SIG-M5 treated with dmso at 0.1 percent for 504 hours (cell line): ENCODE results near the gene ZNF335.

Experiments
- DNase-seq: peaks from one replicate; lab custom pipeline; 2025; ENCODE audit not compliant: unreplicated experiment; lab: John Stamatoyannopoulos, UW

The ZNF335 gene

DNA sequence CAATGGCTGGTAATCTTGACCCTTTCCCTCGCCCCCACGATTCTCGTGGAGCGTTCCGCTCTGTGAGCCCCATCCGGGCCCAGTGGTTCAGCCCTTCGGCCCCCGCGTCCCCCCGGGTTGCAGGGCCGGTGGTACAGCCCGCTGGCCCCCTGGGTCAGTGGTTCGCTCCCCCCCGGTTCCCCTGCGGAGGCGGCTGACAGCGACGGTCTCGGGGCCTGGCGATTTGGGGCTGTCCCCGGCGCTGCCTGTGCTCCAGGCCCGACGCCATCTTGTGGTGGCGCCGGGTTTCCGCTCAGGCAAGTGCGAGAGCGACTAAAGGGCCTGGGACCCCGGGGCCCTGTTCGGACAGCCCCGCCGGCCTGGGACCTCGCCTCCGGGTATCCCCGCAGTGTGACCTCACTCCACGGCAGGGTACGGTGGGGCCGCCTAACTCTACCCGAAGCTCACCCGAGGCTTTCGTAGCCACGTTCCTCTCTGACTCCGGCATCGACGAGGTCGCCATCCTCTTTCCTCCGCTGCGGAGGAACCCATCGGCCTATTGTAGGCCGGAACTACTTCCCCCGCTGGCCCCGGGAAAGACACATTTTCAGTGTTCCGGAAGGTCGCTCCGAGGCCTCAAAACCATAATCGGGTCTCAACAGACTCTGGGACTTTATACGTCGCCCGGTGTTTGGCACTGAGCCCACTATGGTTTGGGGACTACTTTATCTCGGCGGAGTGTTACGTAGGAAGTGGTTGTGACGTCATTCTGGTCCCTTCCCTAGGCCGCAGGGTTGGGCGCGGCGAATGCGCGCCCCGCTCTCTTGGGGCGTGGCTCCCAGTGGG, at the start of gene ZNF335:
ZNF335 (minus strand) TSS at position 529 of the 825 bp plus-strand sequence. CDS start 793 bp downstream, outside the sequence.
- DNase-seq: peak; percentile 94

- DNase-seq: no peak
Measured at GRCh38 chr20:46020555-46020954, 48.6 kb upstream of the ZNF335 start.

DNA sequence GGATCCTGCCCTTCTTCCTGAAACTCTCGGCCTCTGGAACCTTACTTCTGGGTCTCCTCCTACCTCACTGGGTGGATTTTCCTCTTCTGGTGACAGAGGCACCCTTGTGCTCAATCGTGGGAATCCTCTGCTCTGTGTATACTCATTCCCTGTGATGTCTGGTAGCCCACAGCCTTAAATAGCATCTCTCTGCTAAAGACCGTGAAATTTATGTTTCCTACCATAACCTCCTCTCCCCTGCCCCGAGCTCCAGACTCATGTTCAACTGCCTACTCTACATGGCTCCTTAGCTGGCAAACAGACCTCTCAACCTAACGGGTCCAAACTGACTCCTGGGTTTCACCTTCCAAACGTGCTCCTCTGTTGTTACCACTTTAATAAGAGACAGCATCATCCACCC, 46.6 kb upstream of the ZNF335 start:
- no peak for DNase-seq

DNA sequence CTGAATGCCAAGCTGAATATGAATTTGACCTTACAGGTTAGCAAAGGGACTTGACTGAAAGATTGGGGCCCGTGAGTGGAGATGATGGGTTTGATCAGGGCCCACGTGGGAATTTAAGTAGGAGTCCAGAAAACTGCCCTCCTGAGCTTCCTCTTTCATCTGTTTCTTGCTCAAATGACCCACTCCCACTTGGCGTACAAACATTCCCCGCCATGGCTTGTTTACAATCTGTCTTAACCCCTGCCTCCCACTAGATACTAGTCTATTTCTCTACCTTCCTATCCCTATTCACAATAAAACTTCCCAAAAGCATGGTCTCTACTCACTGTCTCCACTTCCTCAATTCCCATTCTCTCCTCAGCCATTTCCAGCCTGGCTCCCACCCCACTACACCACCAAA, 46.1 kb upstream of the ZNF335 start:
- DNase-seq: no peak

DNA sequence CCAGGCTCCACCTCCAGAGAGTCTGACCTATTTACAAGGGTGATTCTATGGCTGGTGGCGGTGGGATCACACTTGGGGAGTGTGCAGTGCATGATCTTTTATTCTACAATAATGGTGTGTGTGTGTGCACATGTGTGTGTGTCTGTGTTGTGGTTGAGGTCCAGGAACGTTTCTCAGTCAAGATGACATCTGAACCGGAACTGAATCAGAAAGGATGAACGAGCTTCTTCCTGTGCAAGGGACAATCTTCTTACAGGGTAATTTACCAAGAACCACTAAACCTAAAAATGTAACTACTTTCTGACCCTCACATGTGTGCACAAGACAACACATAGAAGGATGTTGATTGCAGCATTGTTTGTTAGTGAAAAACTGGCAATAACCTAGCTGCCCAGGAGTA, 45.3 kb upstream of the ZNF335 start:
- no peak for DNase-seq

- DNase-seq: no peak
Measured at GRCh38 chr20:46014517-46015396, 42.8 kb upstream of the ZNF335 start.

GRCh38 chr20:46013829-46014516, 42.0 kb upstream of the ZNF335 start:
- DNase-seq: peak; percentile 41

DNA sequence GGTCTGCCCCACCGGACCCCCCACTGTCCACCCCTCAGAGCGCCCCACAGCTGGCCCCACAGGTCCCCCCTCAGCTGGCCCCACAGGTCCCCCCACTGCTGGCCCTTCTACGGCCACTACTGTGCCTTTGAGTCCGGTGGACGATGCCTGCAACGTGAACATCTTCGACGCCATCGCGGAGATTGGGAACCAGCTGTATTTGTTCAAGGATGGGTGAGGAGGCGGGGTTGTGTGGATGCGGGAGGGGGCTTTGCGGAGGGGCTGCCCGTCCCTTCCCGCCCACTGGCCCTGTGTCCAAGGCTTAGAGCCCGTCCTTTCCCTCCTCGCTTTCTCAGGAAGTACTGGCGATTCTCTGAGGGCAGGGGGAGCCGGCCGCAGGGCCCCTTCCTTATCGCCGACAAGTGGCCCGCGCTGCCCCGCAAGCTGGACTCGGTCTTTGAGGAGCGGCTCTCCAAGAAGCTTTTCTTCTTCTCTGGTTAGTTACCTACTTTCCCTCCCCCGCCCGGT, 41.4 kb upstream of the ZNF335 start:
- DNase-seq: no peak

- DNase-seq: peak; percentile 41
Measured at GRCh38 chr20:46012921-46013320, 40.9 kb upstream of the ZNF335 start.

DNA sequence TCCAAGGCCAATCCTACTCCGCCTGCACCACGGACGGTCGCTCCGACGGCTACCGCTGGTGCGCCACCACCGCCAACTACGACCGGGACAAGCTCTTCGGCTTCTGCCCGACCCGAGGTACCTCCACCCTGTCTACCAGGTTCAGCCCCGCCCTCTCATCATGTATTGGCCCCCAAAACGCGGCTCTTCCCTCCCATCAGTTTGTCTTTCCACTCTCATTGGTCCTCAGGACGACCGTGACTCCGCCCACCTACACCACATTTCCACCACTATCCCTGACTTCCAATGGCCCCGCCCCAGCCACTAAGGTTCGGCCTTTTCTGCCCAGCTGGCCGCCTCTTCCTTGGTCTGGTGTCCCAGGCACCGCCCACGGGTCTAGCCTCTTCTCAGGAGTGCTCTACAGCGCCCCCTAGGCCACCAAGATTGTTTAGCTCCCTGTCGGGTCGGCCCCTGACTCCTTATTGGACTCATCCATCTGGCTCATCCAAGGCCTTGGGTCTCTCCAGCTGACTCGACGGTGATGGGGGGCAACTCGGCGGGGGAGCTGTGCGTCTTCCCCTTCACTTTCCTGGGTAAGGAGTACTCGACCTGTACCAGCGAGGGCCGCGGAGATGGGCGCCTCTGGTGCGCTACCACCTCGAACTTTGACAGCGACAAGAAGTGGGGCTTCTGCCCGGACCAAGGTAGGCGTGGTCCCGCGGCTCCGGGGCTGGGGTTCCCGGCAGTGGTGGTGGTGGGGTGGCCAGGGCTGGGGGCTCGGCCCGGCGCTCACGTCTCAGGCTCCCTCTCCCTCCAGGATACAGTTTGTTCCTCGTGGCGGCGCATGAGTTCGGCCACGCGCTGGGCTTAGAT, 39.9 kb upstream of the ZNF335 start:
- DNase-seq: no peak

DNA sequence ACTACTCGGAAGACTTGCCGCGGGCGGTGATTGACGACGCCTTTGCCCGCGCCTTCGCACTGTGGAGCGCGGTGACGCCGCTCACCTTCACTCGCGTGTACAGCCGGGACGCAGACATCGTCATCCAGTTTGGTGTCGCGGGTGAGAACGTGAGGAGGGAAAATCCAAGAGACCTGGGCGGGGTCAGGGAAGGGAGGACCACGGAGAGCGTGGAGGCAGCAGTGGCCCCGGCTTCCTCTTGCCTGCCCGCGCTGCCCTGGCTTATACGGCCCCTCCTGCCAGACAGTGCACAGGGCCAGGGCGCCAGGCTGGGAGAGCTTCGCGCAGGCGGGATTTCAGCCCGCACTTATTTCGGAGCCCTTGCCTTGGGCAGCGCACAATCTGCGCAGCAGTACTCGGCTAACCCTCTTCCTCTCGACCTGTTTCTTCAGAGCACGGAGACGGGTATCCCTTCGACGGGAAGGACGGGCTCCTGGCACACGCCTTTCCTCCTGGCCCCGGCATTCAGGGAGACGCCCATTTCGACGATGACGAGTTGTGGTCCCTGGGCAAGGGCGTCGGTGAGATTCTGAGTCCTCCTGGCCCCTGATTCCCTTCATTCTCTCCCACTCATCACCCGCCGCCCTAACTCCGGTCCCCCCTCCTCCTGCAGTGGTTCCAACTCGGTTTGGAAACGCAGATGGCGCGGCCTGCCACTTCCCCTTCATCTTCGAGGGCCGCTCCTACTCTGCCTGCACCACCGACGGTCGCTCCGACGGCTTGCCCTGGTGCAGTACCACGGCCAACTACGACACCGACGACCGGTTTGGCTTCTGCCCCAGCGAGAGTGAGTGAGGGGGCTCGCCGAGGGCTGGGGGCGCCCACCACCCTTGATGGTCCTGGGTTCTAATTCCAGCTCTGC, 38.7 kb upstream of the ZNF335 start:
- peak; percentile 24 for DNase-seq

DNA sequence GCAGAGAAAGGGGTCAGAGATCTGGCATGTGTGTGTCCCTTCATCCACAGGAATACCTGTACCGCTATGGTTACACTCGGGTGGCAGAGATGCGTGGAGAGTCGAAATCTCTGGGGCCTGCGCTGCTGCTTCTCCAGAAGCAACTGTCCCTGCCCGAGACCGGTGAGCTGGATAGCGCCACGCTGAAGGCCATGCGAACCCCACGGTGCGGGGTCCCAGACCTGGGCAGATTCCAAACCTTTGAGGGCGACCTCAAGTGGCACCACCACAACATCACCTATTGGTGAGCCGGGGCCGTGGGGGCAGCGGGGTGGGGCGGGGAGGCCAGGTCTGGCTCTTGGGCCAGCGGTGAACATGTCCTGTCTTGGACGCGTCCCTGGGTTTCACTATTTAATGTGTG, 37.8 kb upstream of the ZNF335 start:
- no peak for DNase-seq

- no peak for DNase-seq
Measured at GRCh38 chr20:46007671-46008070, 35.7 kb upstream of the ZNF335 start.

DNA sequence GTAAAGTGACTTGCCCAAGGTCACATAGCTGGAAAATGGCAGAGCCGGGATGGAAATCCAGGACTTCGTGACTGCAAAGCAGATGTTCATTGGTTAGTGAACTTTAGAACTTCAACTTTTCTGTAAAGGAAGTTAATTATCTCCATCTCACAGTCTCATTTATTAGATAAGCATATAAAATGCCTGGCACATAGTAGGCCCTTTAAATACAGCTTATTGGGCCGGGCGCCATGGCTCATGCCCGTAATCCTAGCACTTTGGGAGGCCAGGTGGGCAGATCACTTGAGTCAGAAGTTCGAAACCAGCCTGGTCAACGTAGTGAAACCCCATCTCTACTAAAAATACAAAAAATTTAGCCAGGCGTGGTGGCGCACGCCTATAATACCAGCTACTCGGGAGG, 35.0 kb upstream of the ZNF335 start:
- no peak for DNase-seq

DNA sequence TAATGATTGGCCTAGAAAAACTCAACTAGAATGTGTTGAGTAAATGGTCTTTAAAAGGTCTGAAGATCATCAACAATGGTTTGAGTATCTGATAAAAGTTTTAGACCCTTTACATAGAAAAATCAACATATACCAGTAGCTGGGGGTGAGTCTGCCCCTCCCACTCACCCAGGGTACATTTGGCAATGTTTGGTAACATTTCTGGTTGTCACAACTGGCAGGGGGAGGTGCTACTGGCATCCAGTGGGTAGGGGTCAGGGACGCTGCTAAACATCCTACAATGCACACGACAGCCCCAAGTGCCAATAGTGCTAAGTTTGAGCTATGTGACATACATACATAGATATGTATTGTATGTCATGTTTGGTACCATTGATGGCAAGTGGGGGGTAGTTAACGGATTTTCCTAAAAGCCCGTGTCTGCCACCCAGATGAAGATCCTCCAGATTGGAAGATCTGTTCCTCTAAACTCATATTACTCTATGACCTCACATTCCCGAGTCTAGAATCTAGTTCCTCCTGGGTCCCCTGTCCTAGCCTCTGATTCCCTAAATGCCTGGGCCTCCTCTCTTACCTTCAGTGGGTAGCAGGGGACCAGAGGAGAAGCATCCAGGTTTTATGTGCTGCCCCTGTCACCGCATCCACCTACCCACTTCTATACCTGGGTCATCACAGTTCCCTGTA, 34.2 kb upstream of the ZNF335 start:
- no peak for DNase-seq

- peak; percentile 94 for DNase-seq
Measured at GRCh38 chr20:46004889-46005473, 33.0 kb upstream of the ZNF335 start.

GRCh38 chr20:46004187-46004586, 32.2 kb upstream of the ZNF335 start:
- DNase-seq: no peak

GRCh38 chr20:46002008-46002407, 30.0 kb upstream of the ZNF335 start:
- DNase-seq: no peak
